ENCODE measurements around the gene MARCKSL1. TPM values are rescaled to one million over a fixed set of nuclear protein-coding genes. Genes with fewer than 3 reads are reported as not detected.
"Not testable (repeated sequence)": the region's sequence is repeated elsewhere in the genome, so short reads cannot be mapped to it uniquely, and the experiment has no call there.

Gene MARCKSL1
- total and polyA plus RNA-seq, 2 donors (not counting 1 experiment from before 2014, with no cell fraction given) = 73.2 to 106 TPM

DNA sequence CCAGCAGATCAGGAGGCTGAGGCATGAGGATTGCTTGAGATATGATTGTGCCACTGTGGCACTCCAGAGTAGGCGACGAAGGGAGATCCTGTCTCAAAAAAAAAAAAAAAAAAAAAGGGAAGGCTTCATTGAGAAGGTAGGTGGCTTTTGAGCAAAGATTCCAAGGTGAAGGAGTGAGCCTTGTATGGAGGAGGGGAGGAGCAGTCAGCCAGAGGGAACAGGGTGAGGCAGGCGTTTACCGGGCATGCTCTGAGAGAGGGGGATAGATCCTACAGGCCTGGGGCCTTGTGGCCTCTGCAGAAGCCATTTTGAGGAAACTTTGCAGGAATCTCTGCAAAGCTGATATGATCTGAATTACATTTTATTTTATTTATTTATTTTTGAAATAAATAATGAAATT is 49.3 kb downstream of the MARCKSL1 start:
- Histone ChIP-seq H3K27me3 (replicated peaks in 1 of 4; ENCODE audit: control extremely low read depth in 1 of 4, control insufficient read depth in 3 of 4, insufficient read depth in 4 of 4, low read length in 3 of 4) (no peaks in the 10 kb centered on the region), H3K9ac (ENCODE audit: low read length) (no peak overlapping the region), H4K20me1 (ENCODE audit: control insufficient read depth, insufficient read depth, low read length, poor library complexity, severe bottlenecking) (no peaks in the 10 kb centered on the region), H3K4me2 (replicated peaks; ENCODE audit: low read depth, low read length, poor library complexity, severe bottlenecking) (no peak overlapping the region), H3K4me3 (ENCODE audit: control extremely low read depth in 1 of 5, extremely low read depth in 1 of 5, insufficient read depth in 1 of 5, low read depth in 2 of 5, low read length in 4 of 5) (no peak overlapping the region), H3K36me3 (replicated peaks in 1 of 2; ENCODE audit: control extremely low read depth in 1 of 2, control insufficient read depth in 1 of 2, extremely low read depth in 1 of 2, insufficient read depth in 2 of 2, low read length in 1 of 2) (peaks cover 3 to 10% of the 10 kb centered on the region in 2 experiments), H3K27ac (ENCODE audit: low read length in 2 of 2) (no peak overlapping the region), H3K79me2 (ENCODE audit: control insufficient read depth, insufficient read depth, low read length) (peaks cover 21% of the 10 kb centered on the region), H3K4me1 (ENCODE audit: control insufficient read depth in 2 of 2, insufficient read depth in 2 of 2, low read length in 2 of 2) (peaks cover 9 to 13% of the 10 kb centered on the region in 2 donors), H2AFZ (ENCODE audit: insufficient read depth, low read depth, low read length, poor library complexity, severe bottlenecking) (no peak overlapping the region), H3K9me3 (ENCODE audit: control extremely low read depth in 1 of 3, control insufficient read depth in 2 of 3, insufficient read depth in 1 of 3, low read length in 2 of 3) (no peaks in the 10 kb centered on the region)
- 93% methylated on average over 2 of the region's 4 CpGs for WGBS (ENCODE audit: insufficient coverage)
- Mint-ChIP-seq H3K27me3 (no peaks in the 10 kb centered on the region), H3K27ac (no peak overlapping the region), H3K9me3 (ENCODE audit: insufficient read depth) (no peaks in the 10 kb centered on the region), H3K4me3 (no peak overlapping the region), H3K4me1 (peaks cover 11% of the 10 kb centered on the region)
- no peak for TF ChIP-seq EZH2 (IDR thresholded peaks at IDR 0.05; ENCODE audit: borderline replicate concordance, insufficient read depth, low read depth, low read length, poor library complexity, severe bottlenecking)
- TF ChIP-seq, protein P1, sequence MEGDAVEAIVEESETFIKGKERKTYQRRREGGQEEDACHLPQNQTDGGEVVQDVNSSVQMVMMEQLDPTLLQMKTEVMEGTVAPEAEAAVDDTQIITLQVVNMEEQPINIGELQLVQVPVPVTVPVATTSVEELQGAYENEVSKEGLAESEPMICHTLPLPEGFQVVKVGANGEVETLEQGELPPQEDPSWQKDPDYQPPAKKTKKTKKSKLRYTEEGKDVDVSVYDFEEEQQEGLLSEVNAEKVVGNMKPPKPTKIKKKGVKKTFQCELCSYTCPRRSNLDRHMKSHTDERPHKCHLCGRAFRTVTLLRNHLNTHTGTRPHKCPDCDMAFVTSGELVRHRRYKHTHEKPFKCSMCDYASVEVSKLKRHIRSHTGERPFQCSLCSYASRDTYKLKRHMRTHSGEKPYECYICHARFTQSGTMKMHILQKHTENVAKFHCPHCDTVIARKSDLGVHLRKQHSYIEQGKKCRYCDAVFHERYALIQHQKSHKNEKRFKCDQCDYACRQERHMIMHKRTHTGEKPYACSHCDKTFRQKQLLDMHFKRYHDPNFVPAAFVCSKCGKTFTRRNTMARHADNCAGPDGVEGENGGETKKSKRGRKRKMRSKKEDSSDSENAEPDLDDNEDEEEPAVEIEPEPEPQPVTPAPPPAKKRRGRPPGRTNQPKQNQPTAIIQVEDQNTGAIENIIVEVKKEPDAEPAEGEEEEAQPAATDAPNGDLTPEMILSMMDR (IDR thresholded peaks at IDR 0.05) = no peak
- CTCF ChIA-PET = interaction anchor here (0.7 kb wide), 1 partner anchor 110 kb away, joined by 3 read pairs; no protein-coding TSS in a partner anchor
- ATAC-seq (ENCODE audit: low read depth) (no peak), DNase-seq (no peak)
- POLR2A ChIA-PET = interaction anchor here (0.6 to 0.7 kb wide), 2 partner anchors 65 to 138 kb away, joined by 3 to 9 read pairs; no protein-coding TSS in a partner anchor
- intact Hi-C loops (cut with micrococcal nuclease) = no loop called here

GRCh38 chr1:32285658-32286057 is 50.4 kb downstream of the MARCKSL1 start:
- no peak for ATAC-seq (ENCODE audit: low read depth)
- CTCF ChIA-PET = no interaction called here

GRCh38 chr1:32284777-32285176 is 51.3 kb downstream of the MARCKSL1 start:
- ATAC-seq (ENCODE audit: low read depth) = not testable (repeated sequence)

More at GRCh38 chr1:32285658-32286057, 50.4 kb downstream of the MARCKSL1 start:
- WGBS (ENCODE audit: insufficient coverage) = 100% methylated on average over 1 of the region's 3 CpGs
- H3K9me3 ChIP-seq (ENCODE audit: control extremely low read depth in 1 of 3, control insufficient read depth in 2 of 3, insufficient read depth in 1 of 3, low read length in 2 of 3) = no peaks in the 10 kb centered on the region
- H3K4me2 ChIP-seq (replicated peaks; ENCODE audit: low read depth, low read length, poor library complexity, severe bottlenecking) = no peak overlapping the region
- Mint-ChIP-seq H3K27ac (no peak overlapping the region), H3K4me3 (no peak overlapping the region), H3K27me3 (no peaks in the 10 kb centered on the region), H3K9me3 (ENCODE audit: insufficient read depth) (no peaks in the 10 kb centered on the region), H3K4me1 (peaks cover 4% of the 10 kb centered on the region)
- H3K27ac ChIP-seq (ENCODE audit: low read length in 2 of 2) = no peak overlapping the region
- peaks cover under 1 to 2% of the 10 kb centered on the region in 2 donors for H3K4me1 ChIP-seq (ENCODE audit: control insufficient read depth in 2 of 2, insufficient read depth in 2 of 2, low read length in 2 of 2)
- H3K79me2 ChIP-seq (ENCODE audit: control insufficient read depth, insufficient read depth, low read length) = peaks cover 10% of the 10 kb centered on the region
- TF ChIP-seq, protein P1 (IDR thresholded peaks at IDR 0.05) = no peak
- no peak for TF ChIP-seq EZH2 (IDR thresholded peaks at IDR 0.05; ENCODE audit: borderline replicate concordance, insufficient read depth, low read depth, low read length, poor library complexity, severe bottlenecking)
- H3K9ac ChIP-seq (ENCODE audit: low read length) = no peak overlapping the region
- POLR2A ChIA-PET = no interaction called here
- H4K20me1 ChIP-seq (ENCODE audit: control insufficient read depth, insufficient read depth, low read length, poor library complexity, severe bottlenecking) = no peaks in the 10 kb centered on the region
- peaks cover 3 to 13% of the 10 kb centered on the region in 2 experiments for H3K36me3 ChIP-seq (replicated peaks in 1 of 2; ENCODE audit: control extremely low read depth in 1 of 2, control insufficient read depth in 1 of 2, extremely low read depth in 1 of 2, insufficient read depth in 2 of 2, low read length in 1 of 2)
- no peaks in the 10 kb centered on the region for H3K27me3 ChIP-seq (replicated peaks in 1 of 4; ENCODE audit: control extremely low read depth in 1 of 4, control insufficient read depth in 3 of 4, insufficient read depth in 4 of 4, low read length in 3 of 4)
- intact Hi-C loops (cut with micrococcal nuclease) = no loop called here
- no peak overlapping the region for H2AFZ ChIP-seq (ENCODE audit: insufficient read depth, low read depth, low read length, poor library complexity, severe bottlenecking)
- no peak for DNase-seq
- no peak overlapping the region for H3K4me3 ChIP-seq (ENCODE audit: control extremely low read depth in 1 of 5, extremely low read depth in 1 of 5, insufficient read depth in 1 of 5, low read depth in 2 of 5, low read length in 4 of 5)

More at GRCh38 chr1:32284777-32285176, 51.3 kb downstream of the MARCKSL1 start:
- intact Hi-C loops (cut with micrococcal nuclease); H3K27me3 Mint-ChIP-seq; H3K27ac Mint-ChIP-seq; DNase-seq; H3K4me1 Mint-ChIP-seq; CTCF ChIA-PET; H3K4me3 ChIP-seq (ENCODE audit: control extremely low read depth in 1 of 5, extremely low read depth in 1 of 5, insufficient read depth in 1 of 5, low read depth in 2 of 5, low read length in 4 of 5); H3K9ac ChIP-seq (ENCODE audit: low read length); H3K79me2 ChIP-seq (ENCODE audit: control insufficient read depth, insufficient read depth, low read length); H3K27ac ChIP-seq (ENCODE audit: low read length in 2 of 2); H3K4me1 ChIP-seq (ENCODE audit: control insufficient read depth in 2 of 2, insufficient read depth in 2 of 2, low read length in 2 of 2); H4K20me1 ChIP-seq (ENCODE audit: control insufficient read depth, insufficient read depth, low read length, poor library complexity, severe bottlenecking); H3K4me3 Mint-ChIP-seq; H3K9me3 ChIP-seq (ENCODE audit: control extremely low read depth in 1 of 3, control insufficient read depth in 2 of 3, insufficient read depth in 1 of 3, low read length in 2 of 3); H2AFZ ChIP-seq (ENCODE audit: insufficient read depth, low read depth, low read length, poor library complexity, severe bottlenecking); H3K9me3 Mint-ChIP-seq (ENCODE audit: insufficient read depth); H3K4me2 ChIP-seq (replicated peaks; ENCODE audit: low read depth, low read length, poor library complexity, severe bottlenecking); H3K27me3 ChIP-seq (replicated peaks in 1 of 4; ENCODE audit: control extremely low read depth in 1 of 4, control insufficient read depth in 3 of 4, insufficient read depth in 4 of 4, low read length in 3 of 4): not testable (repeated sequence)
- peaks cover 3 to 18% of the 10 kb centered on the region in 2 experiments for H3K36me3 ChIP-seq (replicated peaks in 1 of 2; ENCODE audit: control extremely low read depth in 1 of 2, control insufficient read depth in 1 of 2, extremely low read depth in 1 of 2, insufficient read depth in 2 of 2, low read length in 1 of 2)
- POLR2A ChIA-PET = interaction anchor here (1.8 kb wide), 1 partner anchor 37 kb away, joined by 8 read pairs; no protein-coding TSS in a partner anchor
- WGBS (ENCODE audit: insufficient coverage) = 100% methylated on average over 2 of the region's 8 CpGs

Measured in B cell (primary cell).